22Rv1 (cell line): ENCODE results near the gene NLRC5.

ENCODE experiments used
- CTCF ChIP-seq: fragments of 450-650 bp; IDR thresholded peaks from 2 replicates; pipeline ENCODE4 v1.5.1; 2017; ENCODE audit warnings: mild to moderate bottlenecking
- ZFX ChIP-seq: fragments of 450-650 bp; IDR thresholded peaks from 2 replicates; pipeline ENCODE4 v1.6.1; 2017; ENCODE audit warnings: antibody characterized with exemption, borderline replicate concordance

- TF ChIP-seq CTCF: no peak
- no peak for TF ChIP-seq ZFX
Observed at GRCh38 chr16:57133031-57133430, 143.7 kb downstream of the NLRC5 start.
